GM12878 (cell line): ENCODE measurements around the gene CEP131. TPM values are rescaled to one million over a fixed set of nuclear protein-coding genes. Genes with fewer than 3 reads are reported as not detected.

Source experiments
- BACH1 ChIP-seq: fragments of 450-650 bp; IDR thresholded peaks from 2 replicates; pipeline ENCODE4 v1.6.1; 2017; ENCODE audit warnings: mild to moderate bottlenecking, borderline replicate concordance
- CBX5 ChIP-seq: sonication (generic); IDR thresholded peaks from 2 replicates; pipeline ENCODE4 v1.6.1; 2016; ENCODE audit warnings: low read depth, moderate library complexity, mild to moderate bottlenecking, inconsistent platforms
- CHD2 ChIP-seq: IDR thresholded peaks from 2 replicates; pipeline ENCODE4 v1.6.1; 2011; ENCODE audit warnings: low read depth, low read length, improper control_type of control experiment, borderline replicate concordance
- CREB1 ChIP-seq: IDR thresholded peaks from 2 replicates; pipeline ENCODE4 v1.6.1; 2012; ENCODE audit warnings: low read depth, mild to moderate bottlenecking, inconsistent platforms
- EGR1 ChIP-seq, 2 experiments: IDR thresholded peaks; 1 replicate in 1 of 2; 2 replicates in 1 of 2; pipeline ENCODE4 v1.6.1; 2011 to 2012; ENCODE audit warnings: low read depth in 2 of 2, low read length in 2 of 2, borderline replicate concordance in 1 of 2, mild to moderate bottlenecking in 1 of 2, moderate library complexity in 1 of 2
- IKZF1 ChIP-seq: fragments of 450-650 bp; conservative IDR thresholded peaks from 2 replicates; pipeline ENCODE4 v1.6.1; 2017; ENCODE audit warnings: antibody characterized with exemption, mild to moderate bottlenecking
- IKZF2 ChIP-seq, 2 experiments: fragments of 450-650 bp; IDR thresholded peaks; 2 replicates each; pipeline ENCODE4 v1.6.1; 2017; ENCODE audit warnings: mild to moderate bottlenecking in 2 of 2, moderate library complexity in 2 of 2
- LARP7 ChIP-seq: fragments of 450-650 bp; IDR thresholded peaks from 2 replicates; pipeline ENCODE4 v1.6.1; 2017; ENCODE audit warnings: mild to moderate bottlenecking
- MEF2B ChIP-seq: fragments of 450-650 bp; IDR thresholded peaks from 2 replicates; pipeline ENCODE4 v1.6.1; 2018; ENCODE audit warnings: mild to moderate bottlenecking, moderate library complexity; ENCODE audit not compliant: partially characterized antibody, poor library complexity, severe bottlenecking
- MXI1 ChIP-seq: fragments of 150-350 bp; IDR thresholded peaks from 2 replicates; pipeline ENCODE4 v1.6.1; 2011; ENCODE audit warnings: low read depth, mild to moderate bottlenecking, inconsistent platforms, low read length, improper control_type of control experiment
- NBN ChIP-seq: fragments of 450-650 bp; IDR thresholded peaks from 2 replicates; pipeline ENCODE4 v1.6.1; 2016
- NFYA ChIP-seq: IDR thresholded peaks from 2 replicates; pipeline ENCODE4 v1.6.1; 2011; ENCODE audit warnings: low read depth, mild to moderate bottlenecking, low read length, improper control_type of control experiment, borderline replicate concordance
- PAX5 ChIP-seq: IDR thresholded peaks from 2 replicates; pipeline ENCODE4 v1.6.1; 2011; ENCODE audit warnings: low read depth, low read length, borderline replicate concordance
- POLR2A ChIP-seq: IDR thresholded peaks from 2 replicates; pipeline ENCODE4 v1.6.1; 2011; ENCODE audit warnings: low read depth, mild to moderate bottlenecking, low read length
- PRDM15 ChIP-seq: fragments of 450-650 bp; formaldehyde crosslinking; IDR thresholded peaks from 2 replicates; pipeline ENCODE4 v1.4.0; 2020; ENCODE audit warnings: mild to moderate bottlenecking, moderate library complexity
- RFX5 ChIP-seq: IDR thresholded peaks from 2 replicates; pipeline ENCODE4 v1.6.1; 2011; ENCODE audit warnings: low read depth, low read length, improper control_type of control experiment
- ZBED1 ChIP-seq: IDR thresholded peaks from 2 replicates; pipeline ENCODE4 v1.6.1; 2016; ENCODE audit warnings: borderline replicate concordance
- ZBTB40 ChIP-seq: fragments of 450-650 bp; IDR thresholded peaks from 2 replicates; pipeline ENCODE4 v1.6.1; 2016; ENCODE audit warnings: mild to moderate bottlenecking, moderate library complexity, borderline replicate concordance
- polyA plus RNA-seq, 11 experiments: library from polyadenylated mRNA; depleted of rRNA in 4 of 11; unstranded in 6 of 11; stranded (reverse) in 5 of 11; fragments of >200 nt; fragmentation: Nextera tagmentation in 4 of 11; fragmentation: Illumina TruSeq in 1 of 11; extraction: Ambion mirVana in 4 of 11; extraction: Trizol in 1 of 11; gene quantifications; 1 replicate in 1 of 11; 2 replicates in 10 of 11; pipeline versions ENCODE4 v1.2.1 to v1.2.3, GENCODE V29; 2011 to 2016; ENCODE audit warnings: inconsistent platforms in 2 of 11, missing spikeins in 2 of 11, low read depth in 1 of 11
- total RNA-seq, 4 experiments: library from RNA; depleted of rRNA in 3 of 4; stranded (reverse); fragments of >200 nt in 3 of 4; fragmentation: Illumina TruSeq in 1 of 4; extraction: Trizol in 1 of 4; gene quantifications; 2 replicates each; pipeline versions ENCODE4 v1.2.1 to v1.2.3, GENCODE V29; 2013 to 2021
- TF ChIP-seq, protein P1 (sequence below): IDR thresholded peaks from 2 replicates; pipeline ENCODE4 v1.6.1; 2011; ENCODE audit warnings: borderline replicate concordance, low read depth, mild to moderate bottlenecking, moderate library complexity, low read length; ENCODE audit not compliant: insufficient read depth, poor library complexity, severe bottlenecking
- TF ChIP-seq, protein P2 (sequence below): IDR thresholded peaks from 2 replicates; pipeline ENCODE4 v1.6.1; 2012; ENCODE audit warnings: low read depth, low read length, improper control_type of control experiment

The CEP131 gene
- total and polyA plus RNA-seq, 10 of the 15 experiments (the other 5 are each of a cell fraction or from before 2014, with no cell fraction given) = 0.05 to 17.3 (median 6.7) TPM

- TF ChIP-seq, protein P1, sequence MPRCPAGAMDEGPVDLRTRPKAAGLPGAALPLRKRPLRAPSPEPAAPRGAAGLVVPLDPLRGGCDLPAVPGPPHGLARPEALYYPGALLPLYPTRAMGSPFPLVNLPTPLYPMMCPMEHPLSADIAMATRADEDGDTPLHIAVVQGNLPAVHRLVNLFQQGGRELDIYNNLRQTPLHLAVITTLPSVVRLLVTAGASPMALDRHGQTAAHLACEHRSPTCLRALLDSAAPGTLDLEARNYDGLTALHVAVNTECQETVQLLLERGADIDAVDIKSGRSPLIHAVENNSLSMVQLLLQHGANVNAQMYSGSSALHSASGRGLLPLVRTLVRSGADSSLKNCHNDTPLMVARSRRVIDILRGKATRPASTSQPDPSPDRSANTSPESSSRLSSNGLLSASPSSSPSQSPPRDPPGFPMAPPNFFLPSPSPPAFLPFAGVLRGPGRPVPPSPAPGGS = no peak
- TF ChIP-seq MEF2B (peak; percentile 11), CHD2 (peak; percentile 96), NFYA (peak; percentile 13; the same call in 1 of the 2 replicates), CREB1 (peak; percentile 92), ZBED1 (no peak), IKZF2 (IDR thresholded peaks at IDR 0.05) (0 out of 4 replicates have a peak, but pooled peaks of 1 of the 2 experiments have one; percentile 23), PAX5 (peak; percentile 57), LARP7 (peak; percentile 69), RFX5 (peak; percentile 89), EGR1 (IDR thresholded peaks at IDR 0.05; ENCODE audit: borderline replicate concordance in 1 of 2, low read depth in 2 of 2, low read length in 2 of 2) (peak in 1 of 2 experiments; percentile 79; a peak in 2 of 3 replicates), NBN (0 out of 2 replicates have a peak, but pooled peaks have one; percentile 58), POLR2A (peak; percentile 46; the same call in 1 of the 2 replicates), MXI1 (no peak), IKZF1 (peak; percentile 40), PRDM15 (CRISPR knock-in tag) (no peak), ZBTB40 (no peak), BACH1 (peak; percentile 24; the same call in 1 of the 2 replicates), CBX5 (no peak)
- TF ChIP-seq, protein P2, sequence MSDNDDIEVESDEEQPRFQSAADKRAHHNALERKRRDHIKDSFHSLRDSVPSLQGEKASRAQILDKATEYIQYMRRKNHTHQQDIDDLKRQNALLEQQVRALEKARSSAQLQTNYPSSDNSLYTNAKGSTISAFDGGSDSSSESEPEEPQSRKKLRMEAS = peak; percentile 90
Measured at GRCh38 chr17:81222906-81223761, at the start of gene CEP131 (continued).
